Activated naive CD4-positive, alpha-beta T cell treated with anti-CD3 and anti-CD28 coated beads for 36 hours (primary cell): Measurements from ENCODE around the gene CHMP4A. TPM values are rescaled to one million over a fixed set of nuclear protein-coding genes. Genes with fewer than 3 reads are reported as not detected.

Experiments used
- CTCF ChIA-PET: fragments of 350-600 bp; sonication (Branson Sonifier 250); formaldehyde crosslinking; loops from one replicate; lab custom pipeline; 2021; ENCODE audit warnings: antibody characterized with exemption; lab: Charles Lee
- DNase-seq: peaks from one replicate; pipeline ENCODE4 v3.0.0-alpha.2; 2020
- H3K27ac Mint-ChIP-seq: one replicate; pipeline ENCODE4 v1.8.0; 2021; ENCODE audit warnings: mild to moderate bottlenecking, mixed read lengths
- H3K27me3 Mint-ChIP-seq: one replicate; pipeline ENCODE4 v1.8.0; 2021; ENCODE audit warnings: low read depth, mixed read lengths
- H3K36me3 Mint-ChIP-seq: one replicate; pipeline ENCODE4 v1.8.0; 2021; ENCODE audit warnings: low read depth, mixed read lengths
- H3K4me1 Mint-ChIP-seq: one replicate; pipeline ENCODE4 v1.8.0; 2021; ENCODE audit warnings: low read depth, mixed read lengths
- H3K4me3 Mint-ChIP-seq: one replicate; pipeline ENCODE4 v1.8.0; 2021; ENCODE audit warnings: mild to moderate bottlenecking, moderate library complexity, mixed read lengths
- H3K9me3 Mint-ChIP-seq: one replicate; pipeline ENCODE4 v1.8.0; 2021; ENCODE audit warnings: mixed read lengths
- intact Hi-C: fragments of 100-400 bp; cut with micrococcal nuclease; formaldehyde crosslinking; loops from one replicate; pipeline ENCODE4 v1.15.1; 2023
- total RNA-seq, 2 experiments: library from RNA; stranded (reverse); gene quantifications; one replicate each; pipeline ENCODE4 v1.2.3, GENCODE V29; 2021

CHMP4A gene
- total RNA-seq, 2 experiments from 2014 or later: 65.2 to 66.5 TPM

DNA sequence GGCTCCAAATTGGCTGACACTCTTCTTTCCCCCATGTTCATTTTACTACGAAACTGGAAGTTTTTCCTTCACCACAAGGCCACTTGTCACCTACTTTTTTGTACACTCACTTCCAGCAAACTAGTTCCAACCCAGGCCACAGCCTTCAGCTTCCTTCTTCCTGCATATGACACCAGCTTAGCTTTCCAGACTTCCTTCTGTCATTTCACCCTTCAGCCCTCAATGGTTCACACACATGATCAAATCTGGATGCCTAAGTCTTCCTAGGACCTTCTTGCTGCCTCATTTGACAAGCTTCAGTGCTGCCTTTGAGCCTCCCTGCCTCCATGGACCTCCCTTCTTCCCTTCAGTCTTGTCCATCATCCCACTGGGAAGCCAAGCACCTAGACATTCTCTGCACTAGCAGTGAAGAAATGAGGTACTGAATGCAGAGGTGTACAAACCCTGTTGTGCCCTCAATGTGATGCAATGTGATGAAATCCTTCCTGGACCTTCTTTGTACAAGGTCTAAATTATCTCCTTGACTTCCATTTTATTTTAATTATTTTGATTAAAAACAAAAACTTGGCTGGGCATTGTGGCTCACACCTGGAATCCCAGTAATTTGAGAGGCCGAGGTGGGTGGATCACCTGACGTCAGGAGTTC is 45.7 kb downstream of the CHMP4A start:
- no peaks in the 10 kb centered on the region for H3K27me3 Mint-ChIP-seq
- H3K9me3 Mint-ChIP-seq: no peaks in the 10 kb centered on the region
- H3K4me3 Mint-ChIP-seq: no peak overlapping the region
- peaks cover 50% of the 10 kb centered on the region for H3K4me1 Mint-ChIP-seq
- peak overlapping the region; percentile 46 for H3K27ac Mint-ChIP-seq
- CTCF ChIA-PET: no interaction called here
- no peak for DNase-seq
- peaks cover 47% of the 10 kb centered on the region for H3K36me3 Mint-ChIP-seq
- intact Hi-C loops: no loop called here

- Mint-ChIP-seq H3K4me3 (no peak overlapping the region), H3K9me3 (no peaks in the 10 kb centered on the region), H3K27me3 (no peaks in the 10 kb centered on the region), H3K4me1 (peaks cover 52% of the 10 kb centered on the region), H3K36me3 (peaks cover 57% of the 10 kb centered on the region), H3K27ac (no peak overlapping the region)
- CTCF ChIA-PET: interaction anchor here (0.8 kb wide), 1 partner anchor 27 kb away, joined by 3 read pairs; no protein-coding TSS in a partner anchor
- intact Hi-C loops: no loop called here
- no peak for DNase-seq
Observed at GRCh38 chr14:24165785-24166184, 47.5 kb downstream of the CHMP4A start.

DNA sequence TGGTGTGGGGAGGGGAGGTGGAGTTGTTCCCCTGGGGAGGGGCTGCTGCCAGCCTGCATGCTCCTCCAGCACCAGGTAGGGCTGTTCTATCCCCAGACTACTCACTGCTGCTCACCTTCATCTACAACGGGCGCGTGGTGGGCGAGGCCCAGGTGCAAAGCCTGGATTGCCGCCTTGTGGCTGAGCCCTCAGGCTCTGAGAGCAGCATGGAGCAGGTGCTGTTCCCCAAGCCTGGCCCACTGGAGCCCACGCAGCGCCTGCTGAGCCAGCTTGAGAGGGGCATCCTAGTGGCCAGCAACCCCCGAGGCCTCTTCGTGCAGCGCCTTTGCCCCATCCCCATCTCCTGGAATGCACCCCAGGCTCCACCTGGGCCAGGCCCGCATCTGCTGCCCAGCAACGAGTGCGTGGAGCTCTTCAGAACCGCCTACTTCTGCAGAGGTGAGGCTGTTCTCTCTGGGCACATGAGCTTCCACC is 48.7 kb downstream of the CHMP4A start:
- intact Hi-C loops: loop anchor here (5.0 kb wide), 1 partner anchor 437 kb away; no protein-coding TSS in a partner anchor
- Mint-ChIP-seq H3K4me1 (peaks cover 51% of the 10 kb centered on the region), H3K9me3 (no peaks in the 10 kb centered on the region), H3K27me3 (no peaks in the 10 kb centered on the region), H3K27ac (no peak overlapping the region), H3K4me3 (no peak overlapping the region), H3K36me3 (peaks cover 61% of the 10 kb centered on the region)
- DNase-seq: no peak
- CTCF ChIA-PET: interaction anchor here (0.9 kb wide), 2 partner anchors 17 to 604 kb away, joined by 3 read pairs; partner anchors contain the start of gene RNF31

GRCh38 chr14:24162093-24162492 is 51.2 kb downstream of the CHMP4A start:
- Mint-ChIP-seq H3K27ac (peak overlapping the region; percentile 100), H3K9me3 (no peaks in the 10 kb centered on the region), H3K27me3 (no peaks in the 10 kb centered on the region), H3K4me3 (peak overlapping the region; percentile 99), H3K36me3 (peaks cover 65% of the 10 kb centered on the region), H3K4me1 (peaks cover 47% of the 10 kb centered on the region)
- intact Hi-C loops: loop anchor here (5.0 kb wide), 1 partner anchor 435 kb away; no protein-coding TSS in a partner anchor
- CTCF ChIA-PET: interaction anchor here (0.7 to 4.7 kb wide), 15 partner anchors 9 to 136 kb away, joined by 3 to 63 read pairs (median 9); partner anchors contain the start of genes DCAF11, DHRS1, EMC9 and NOP9
- DNase-seq: peak; percentile 27

GRCh38 chr14:24160850-24161804 is 52.2 kb downstream of the CHMP4A start, which contains the start of gene IRF9:
Gene IRF9 (plus strand): TSS chr14:24161265. CDS start chr14:24162145, 880 bp downstream.
- CTCF ChIA-PET: interaction anchor here (0.5 to 4.7 kb wide), 26 partner anchors 10 to 276 kb away, joined by 3 to 63 read pairs (median 6); partner anchors contain the start of genes CHMP4A, CIDEB, DCAF11 and DHRS1
- Mint-ChIP-seq H3K36me3 (peaks cover 66% of the 10 kb centered on the region), H3K4me1 (peaks cover 43% of the 10 kb centered on the region), H3K9me3 (no peaks in the 10 kb centered on the region), H3K27me3 (no peaks in the 10 kb centered on the region), H3K27ac (peak within 1 kb of the TSS; percentile 100), H3K4me3 (peak within 1 kb of the TSS; percentile 99)
- intact Hi-C loops: loop anchor here (1.0 to 5.0 kb wide), 22 partner anchors 14 to 840 kb away; partner anchors contain the start of genes CHMP4A, DCAF11, DHRS4L2 and EMC9
- peak; percentile 99 for DNase-seq

DNA sequence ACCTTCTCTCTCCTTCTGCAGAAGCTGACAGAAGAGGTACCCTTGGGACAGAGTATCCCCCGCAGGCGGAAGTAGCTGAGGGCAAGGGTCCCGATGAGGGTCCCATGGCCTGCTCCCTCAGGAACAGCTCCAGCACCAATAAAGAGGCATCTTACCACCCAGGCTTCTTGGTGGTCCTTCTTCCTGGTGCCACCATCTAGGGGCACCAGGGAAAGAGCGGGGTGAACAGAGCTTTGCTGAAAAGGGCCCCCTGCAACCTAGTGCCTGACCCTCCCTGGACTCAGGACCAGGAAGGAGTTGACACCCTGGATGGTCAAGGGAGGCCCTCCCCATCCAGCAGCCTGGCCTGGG is 52.8 kb downstream of the CHMP4A start:
- intact Hi-C loops: loop anchor here (2.0 to 5.0 kb wide), 3 partner anchors 52 to 840 kb away; partner anchors contain the start of genes CHMP4A and PABPN1
- Mint-ChIP-seq H3K4me3 (peak overlapping the region; percentile 99), H3K4me1 (peaks cover 40% of the 10 kb centered on the region), H3K9me3 (no peaks in the 10 kb centered on the region), H3K27ac (peak overlapping the region; percentile 100), H3K27me3 (no peaks in the 10 kb centered on the region), H3K36me3 (peaks cover 66% of the 10 kb centered on the region)
- CTCF ChIA-PET: interaction anchor here (0.5 to 4.7 kb wide), 19 partner anchors 9 to 148 kb away, joined by 3 to 63 read pairs (median 9); partner anchors contain the start of genes CHMP4A, CIDEB, DCAF11 and DHRS1
- DNase-seq: no peak

DNA sequence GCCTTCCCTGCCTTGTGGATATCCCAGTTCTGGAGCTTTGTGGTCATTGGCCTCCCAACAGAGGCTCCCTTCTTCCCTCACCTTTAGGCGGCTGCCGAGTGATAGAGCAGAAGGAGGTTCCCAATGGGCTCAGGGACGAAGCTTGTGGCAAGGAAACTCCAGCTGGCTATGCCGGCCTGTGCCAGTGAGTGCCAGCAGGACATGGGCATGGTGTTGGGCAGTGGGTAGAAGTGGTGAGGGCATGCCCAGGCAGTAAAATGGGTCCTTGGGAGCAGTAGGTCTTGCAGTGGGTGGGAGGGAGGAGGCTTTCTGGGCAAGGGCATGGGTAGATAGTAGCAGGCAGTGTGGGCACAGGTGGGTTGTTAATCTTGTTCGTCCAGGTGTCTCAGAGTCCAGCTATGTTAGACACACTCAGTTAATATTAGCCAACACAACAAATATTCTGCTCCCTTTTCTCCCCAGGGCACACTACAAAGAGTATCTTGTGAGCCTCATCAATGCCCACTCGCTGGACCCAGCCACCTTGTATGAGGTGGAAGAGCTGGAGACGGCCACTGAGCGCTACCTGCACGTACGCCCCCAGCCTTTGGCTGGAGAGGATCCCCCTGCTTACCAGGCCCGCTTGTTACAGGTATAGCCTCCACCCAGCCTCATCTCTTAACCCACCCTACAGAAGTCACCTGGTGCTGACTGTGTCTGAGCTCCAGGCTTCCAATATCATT is 53.4 kb downstream of the CHMP4A start:
- Mint-ChIP-seq H3K27me3 (no peaks in the 10 kb centered on the region), H3K4me1 (peaks cover 36% of the 10 kb centered on the region), H3K9me3 (no peaks in the 10 kb centered on the region), H3K36me3 (peaks cover 63% of the 10 kb centered on the region), H3K27ac (peak overlapping the region; percentile 100), H3K4me3 (no peak overlapping the region)
- DNase-seq: no peak
- intact Hi-C loops: loop anchor here (2.0 to 5.0 kb wide), 3 partner anchors 53 to 839 kb away; partner anchors contain the start of genes CHMP4A and PABPN1
- CTCF ChIA-PET: interaction anchor here (0.5 to 4.7 kb wide), 14 partner anchors 8 to 104 kb away, joined by 3 to 63 read pairs (median 13); partner anchors contain the start of genes CHMP4A, DCAF11, EMC9 and IPO4

Other genes starting within 250 kb of the CHMP4A start
- 10 to 100 TPM; 26.2 to 26.3 TPM for gene DHRS4L2, start 224.6 kb downstream of the CHMP4A start, total RNA-seq
- gene CARMIL3, start 161.5 kb downstream of the CHMP4A start, total RNA-seq: under 1 TPM; 0.48 to 0.99 TPM
- not detected for gene CPNE6, start 141.9 kb downstream of the CHMP4A start, total RNA-seq
- gene PCK2, start 119.2 kb downstream of the CHMP4A start, total RNA-seq: 100 to 1,000 TPM; 117 TPM
- gene DCAF11, start 98.7 kb downstream of the CHMP4A start, total RNA-seq: 10 to 100 TPM; 79.4 to 84.0 TPM
- gene NRL, start 98.5 kb downstream of the CHMP4A start, total RNA-seq: 1 to 10 TPM; 1.7 to 1.9 TPM
- gene FITM1, start 82.8 kb downstream of the CHMP4A start, total RNA-seq: under 1 TPM; 0.19 to 0.30 TPM
- gene PSME1, start 77.3 kb downstream of the CHMP4A start, total RNA-seq: 100 to 1,000 TPM; 406 to 416 TPM
- 10 to 100 TPM; 38.4 to 38.9 TPM for gene EMC9, start 71.9 kb downstream of the CHMP4A start, total RNA-seq
- 100 to 1,000 TPM; 392 to 404 TPM for gene PSME2, start 66.9 kb downstream of the CHMP4A start, total RNA-seq
- 10 to 100 TPM; 51.1 to 53.8 TPM for gene RNF31, start 66.0 kb downstream of the CHMP4A start, total RNA-seq
- gene IRF9, start 52.2 kb downstream of the CHMP4A start, total RNA-seq: 100 to 1,000 TPM; 202 to 212 TPM
- 10 to 100 TPM; 19.3 to 22.3 TPM for gene REC8, start 41.4 kb downstream of the CHMP4A start, total RNA-seq
- gene IPO4, start 24.7 kb downstream of the CHMP4A start, total RNA-seq: 10 to 100 TPM; 64.2 to 74.5 TPM
- 10 to 100 TPM; 14.7 to 15.1 TPM for gene TM9SF1, start 18.0 kb downstream of the CHMP4A start, total RNA-seq
- gene TSSK4, start 7.8 kb downstream of the CHMP4A start, total RNA-seq: not detected
- gene MDP1, start 2.6 kb upstream of the CHMP4A start, total RNA-seq: 10 to 100 TPM; 10.2 to 13.6 TPM
- gene NEDD8, start 18.9 kb upstream of the CHMP4A start, total RNA-seq: 100 to 1,000 TPM; 172 to 196 TPM
- gene GMPR2, start 19.4 kb upstream of the CHMP4A start, total RNA-seq: 10 to 100 TPM; 60.5 to 63.7 TPM
- 100 to 1,000 TPM; 117 to 128 TPM for gene TINF2, start 29.1 kb upstream of the CHMP4A start, total RNA-seq
- gene TGM1, start 49.7 kb upstream of the CHMP4A start, total RNA-seq: 10 to 100 TPM; 13.5 to 13.8 TPM
- 10 to 100 TPM; 74.9 to 76.2 TPM for gene RABGGTA, start 58.1 kb upstream of the CHMP4A start, total RNA-seq
- gene DHRS1, start 86.3 kb upstream of the CHMP4A start, total RNA-seq: 10 to 100 TPM; 11.8 to 13.8 TPM
- 10 to 100 TPM; 24.8 to 26.4 TPM for gene NOP9, start 86.4 kb upstream of the CHMP4A start, total RNA-seq
- 10 to 100 TPM; 10.9 to 15.1 TPM for gene CIDEB, start 94.5 kb upstream of the CHMP4A start, total RNA-seq
- gene LTB4R2, start 96.7 kb upstream of the CHMP4A start, total RNA-seq: 10 to 100 TPM; 12.2 to 12.8 TPM
- gene LTB4R, start 98.0 kb upstream of the CHMP4A start, total RNA-seq: 10 to 100 TPM; 10.6 to 11.4 TPM
- 1 to 10 TPM; 1.6 to 2.4 TPM for gene ADCY4, start 121.6 kb upstream of the CHMP4A start, total RNA-seq
- 1 to 10 TPM; 5.9 to 7.6 TPM for gene RIPK3, start 126.5 kb upstream of the CHMP4A start, total RNA-seq
- under 1 TPM in 1 of 2 experiments, not detected in 1; 0.15 TPM for gene NFATC4, start 154.7 kb upstream of the CHMP4A start, total RNA-seq
- under 1 TPM in 1 of 2 experiments, not detected in 1; 0.02 TPM for gene NYNRIN, start 185.5 kb upstream of the CHMP4A start, total RNA-seq
- gene CBLN3, start 216.2 kb upstream of the CHMP4A start, total RNA-seq: 1 to 10 TPM; 7.7 to 8.6 TPM
- 10 to 100 TPM; 59.8 to 62.5 TPM for gene KHNYN, start 216.5 kb upstream of the CHMP4A start, total RNA-seq
- gene SDR39U1, start 229.3 kb upstream of the CHMP4A start, total RNA-seq: 10 to 100 TPM; 70.5 to 72.4 TPM